ENCODE data around the gene SPRY4.
"Not testable (repeated sequence)": the region's sequence is repeated elsewhere in the genome, so short reads cannot be mapped to it uniquely, and the experiment has no call there.

Gene SPRY4

GRCh38 chr5:142292808-142293207, 32.0 kb downstream of the SPRY4 start:
- no peak for DNase-seq (ENCODE audit: low read depth)

GRCh38 chr5:142292249-142292648, 32.6 kb downstream of the SPRY4 start:
- DNase-seq (ENCODE audit: low read depth), result no peak

- DNase-seq (ENCODE audit: low read depth), result no peak
Observed at GRCh38 chr5:142290577-142291299, 34.1 kb downstream of the SPRY4 start.

DNA sequence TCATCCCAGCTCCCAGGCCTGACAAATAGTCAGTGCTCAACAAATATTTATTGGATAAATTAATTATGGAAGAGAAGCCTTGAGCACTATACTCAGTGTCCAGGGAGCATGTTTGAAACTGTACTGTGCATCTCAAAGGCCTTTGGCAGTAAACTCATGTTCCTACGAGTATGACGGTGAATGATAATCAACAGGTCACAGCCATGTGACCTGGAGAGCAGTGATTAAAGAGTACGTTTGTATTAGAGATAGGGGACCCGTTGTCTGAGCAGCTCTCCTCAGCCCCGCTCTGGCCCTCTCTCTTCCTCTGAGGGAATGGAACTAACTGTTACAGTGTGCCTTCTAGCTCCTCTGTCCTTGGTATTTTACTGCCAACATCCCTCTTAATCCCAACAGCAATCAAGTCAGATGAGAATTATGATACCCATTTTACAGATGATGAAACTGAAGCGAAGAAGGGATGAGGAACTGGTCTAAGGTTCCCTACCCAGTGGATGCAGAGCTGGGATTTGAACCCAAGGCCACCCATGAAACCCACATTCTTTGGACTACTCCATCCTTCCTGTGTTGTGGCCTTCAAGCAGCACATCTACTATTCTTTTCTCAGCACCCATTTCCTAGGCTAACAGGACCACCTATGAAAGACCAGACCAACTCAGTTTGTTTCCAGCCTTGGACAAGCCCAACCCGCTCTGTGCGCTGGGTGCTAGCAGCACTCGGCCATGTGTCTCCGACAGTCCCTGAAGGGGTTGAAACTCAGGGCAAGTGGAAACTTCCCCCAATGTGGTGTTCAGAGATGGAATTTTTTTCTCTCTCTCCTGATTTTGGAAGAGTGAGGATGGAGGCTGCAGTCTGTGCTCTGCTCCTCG, 34.9 kb downstream of the SPRY4 start:
- DNase-seq (ENCODE audit: low read depth), result no peak

- no peak for DNase-seq (ENCODE audit: low read depth)
Observed at GRCh38 chr5:142287973-142288313, 36.9 kb downstream of the SPRY4 start.

DNA sequence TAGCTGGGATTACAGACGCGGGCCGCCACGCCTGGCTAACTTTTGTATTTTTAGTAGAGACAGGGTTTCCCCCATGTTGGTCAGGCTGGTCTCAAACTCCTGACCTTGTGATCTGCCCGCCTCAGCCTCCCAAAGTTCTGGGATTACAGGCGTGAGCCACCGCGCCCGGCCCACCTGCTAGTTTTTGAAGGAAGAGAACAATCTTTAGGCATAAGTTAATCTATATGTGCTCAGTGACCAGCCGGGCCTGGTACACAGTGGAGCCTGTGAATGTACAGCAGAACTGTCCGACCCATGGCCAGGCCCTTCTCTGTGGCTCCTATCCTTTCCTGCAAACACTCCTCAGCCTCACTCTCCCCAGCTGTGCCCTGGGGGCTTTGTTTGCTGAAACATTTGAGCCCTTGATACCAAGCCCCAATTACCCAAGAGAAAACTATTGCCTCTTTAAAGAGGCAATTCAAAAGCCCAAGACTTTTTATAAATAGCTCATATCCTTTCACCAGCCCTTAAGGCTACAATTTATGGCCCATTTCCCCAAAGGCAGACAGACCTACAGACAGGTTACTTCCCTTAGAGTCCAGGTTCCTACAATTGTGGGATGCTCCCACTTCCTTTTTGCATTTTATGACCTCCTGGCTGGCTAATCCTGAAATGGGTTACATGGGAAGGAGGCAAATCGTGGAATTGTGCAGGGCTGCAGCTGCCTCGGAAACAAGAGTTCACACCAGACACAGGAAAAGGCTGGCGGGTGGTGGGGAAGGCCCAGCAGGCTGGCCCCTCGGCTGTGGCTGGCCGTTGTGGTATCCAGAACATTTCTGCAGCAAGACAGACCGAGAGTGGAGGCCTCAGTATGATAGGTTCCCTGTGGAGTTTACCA, 37.5 kb downstream of the SPRY4 start:
- DNase-seq (ENCODE audit: low read depth), result no peak

DNA sequence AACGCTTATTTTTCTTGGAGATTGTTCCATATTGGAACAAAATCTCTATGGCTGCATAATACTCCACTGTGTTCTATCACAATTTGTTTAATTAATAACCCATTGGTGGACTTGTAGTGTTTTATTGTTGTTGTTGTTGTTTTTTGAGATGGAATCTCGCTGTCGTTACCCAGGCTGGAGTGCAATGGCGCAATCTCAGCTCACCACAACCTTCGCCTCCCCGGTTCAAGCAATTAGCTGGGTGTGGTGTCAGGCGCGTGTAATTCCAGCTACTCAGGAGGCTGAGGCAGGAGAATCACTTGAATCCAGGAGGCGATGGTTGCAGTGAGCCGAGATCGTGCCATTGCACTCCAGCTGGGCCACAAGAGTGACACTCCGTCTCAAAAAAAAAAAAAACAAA, 38.7 kb downstream of the SPRY4 start:
- no peak for DNase-seq (ENCODE audit: low read depth)

DNA sequence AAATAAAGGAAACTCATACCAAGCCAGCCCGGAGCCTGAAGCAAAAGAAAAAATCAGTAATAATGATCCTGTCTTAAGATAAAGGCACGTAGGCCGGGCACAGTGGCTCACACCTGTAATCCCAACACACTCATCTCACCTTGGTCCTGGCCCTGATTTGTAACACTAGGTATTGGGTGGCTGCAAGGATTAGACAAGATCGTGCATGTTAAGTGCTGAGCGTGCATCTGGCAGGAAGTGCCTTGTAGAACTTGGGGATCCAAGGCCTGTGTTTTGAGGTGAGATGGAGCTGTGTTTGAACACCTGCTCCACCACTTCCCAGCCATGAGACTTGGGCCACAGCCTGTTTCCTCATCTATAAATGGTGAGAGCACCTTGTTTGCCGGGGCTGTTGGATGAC, 41.5 kb downstream of the SPRY4 start:
- DNase-seq (ENCODE audit: low read depth), result no peak

DNA sequence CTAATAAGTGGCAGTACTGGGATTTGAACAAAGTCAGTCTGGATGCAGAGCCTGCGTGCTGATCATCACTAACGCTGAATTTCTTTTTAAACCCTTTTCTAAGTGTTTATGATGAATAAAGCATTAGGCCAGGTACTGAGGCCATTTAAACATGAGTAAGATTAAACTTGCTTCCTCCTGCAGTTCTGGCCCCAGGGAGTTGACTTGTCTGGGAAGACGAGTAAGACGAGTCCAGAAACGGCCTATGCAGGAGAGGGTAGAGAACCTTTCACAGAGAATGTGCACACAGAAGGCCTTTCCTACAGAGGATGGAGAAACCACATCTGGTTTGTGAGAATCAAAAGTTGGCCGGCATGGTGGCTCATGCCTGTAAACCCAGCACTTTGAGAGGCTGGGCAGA, 42.9 kb downstream of the SPRY4 start:
- DNase-seq (ENCODE audit: low read depth), result no peak

GRCh38 chr5:142281008-142281367, 43.8 kb downstream of the SPRY4 start:
- DNase-seq (ENCODE audit: low read depth), result no peak

DNA sequence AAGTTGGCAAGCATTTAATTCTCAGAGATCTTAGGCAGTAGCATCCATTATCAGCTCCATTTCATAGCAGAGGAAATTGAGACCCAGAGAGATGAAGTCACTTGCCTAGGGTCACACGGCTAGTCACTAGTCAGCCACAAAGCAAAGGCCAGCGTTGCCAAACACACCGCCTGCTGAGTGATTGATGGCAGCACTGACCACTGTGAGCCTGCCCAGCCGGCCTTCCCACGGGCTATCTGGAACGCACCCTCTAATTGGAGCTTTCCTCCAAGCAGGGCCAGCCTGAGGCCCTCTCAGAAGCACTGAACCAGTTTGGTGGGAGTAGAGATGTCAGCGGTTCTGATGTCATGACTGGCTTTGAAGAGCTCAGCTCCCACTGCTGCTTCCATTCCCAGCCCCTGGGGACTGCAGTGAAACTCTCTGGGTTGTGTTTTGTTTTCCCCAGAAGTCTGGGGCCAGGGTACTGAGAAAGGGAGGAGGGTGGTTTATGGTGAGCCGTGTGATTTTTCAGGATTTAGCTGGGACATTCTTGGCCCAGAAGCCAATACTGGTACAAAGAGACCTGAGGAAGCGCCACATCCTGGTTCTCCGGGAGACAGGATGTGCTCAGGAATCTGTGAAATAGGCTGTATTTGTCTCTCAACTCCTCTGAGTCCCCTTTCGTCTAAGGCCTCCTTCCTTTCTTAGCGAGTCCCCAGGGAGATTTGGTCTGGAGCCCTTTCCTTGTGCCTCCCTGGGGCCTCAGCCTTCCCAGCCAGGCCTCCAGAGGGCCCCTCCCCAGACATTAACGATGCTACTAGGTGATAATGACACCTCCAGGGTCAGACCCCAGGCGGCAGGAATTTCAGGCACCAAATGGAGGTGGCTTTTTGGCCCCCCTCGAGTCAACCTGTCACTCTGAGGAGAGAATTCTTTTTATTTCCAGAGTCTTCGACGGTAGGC, 44.5 kb downstream of the SPRY4 start:
- no peak for DNase-seq (ENCODE audit: low read depth)

- no peak for DNase-seq (ENCODE audit: low read depth)
Observed at GRCh38 chr5:142278627-142279026, 46.2 kb downstream of the SPRY4 start.

DNA sequence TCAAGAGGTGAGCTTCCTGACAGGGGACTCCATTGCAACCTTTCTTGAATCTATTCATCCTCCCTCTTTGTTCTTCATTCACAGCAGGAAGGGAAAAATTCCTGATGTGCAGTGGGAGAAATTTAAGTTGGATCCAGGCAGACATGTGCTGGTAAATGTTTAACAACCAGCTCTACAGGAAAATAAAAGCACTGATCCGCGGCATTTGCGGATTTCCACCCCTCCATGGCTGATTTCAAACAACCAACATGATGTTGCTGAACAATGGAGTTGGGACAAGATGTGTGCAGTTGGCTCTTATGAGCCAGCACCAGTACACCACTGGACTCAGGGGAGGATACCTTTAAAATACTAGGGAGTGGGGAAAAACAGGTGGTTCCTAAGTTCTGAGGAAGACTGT, 47.0 kb downstream of the SPRY4 start:
- DNase-seq (ENCODE audit: low read depth), result no peak

- DNase-seq (ENCODE audit: low read depth), result no peak
Observed at GRCh38 chr5:142276517-142276916, 48.3 kb downstream of the SPRY4 start.

DNA sequence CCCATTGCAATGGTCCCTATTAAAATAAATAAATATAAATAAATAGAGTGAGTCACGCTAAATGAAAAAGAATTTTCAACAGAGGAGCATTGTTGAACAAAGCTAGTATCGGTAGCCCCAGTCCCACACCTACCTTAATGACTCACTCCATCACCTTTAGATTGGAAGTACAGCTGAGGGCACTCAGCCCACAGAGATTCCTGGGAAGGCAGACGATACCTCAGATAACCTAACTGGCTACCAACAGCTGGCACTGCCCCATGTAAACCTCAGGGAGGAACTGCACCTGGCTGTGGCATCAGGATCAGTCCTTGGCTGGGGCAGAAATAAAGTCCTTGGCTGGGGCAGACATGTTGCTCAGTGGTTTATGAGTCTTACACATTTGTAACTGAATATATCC, 49.3 kb downstream of the SPRY4 start:
- DNase-seq (ENCODE audit: low read depth), result no peak

GRCh38 chr5:142272596-142272995, 52.2 kb downstream of the SPRY4 start:
- not testable (repeated sequence) for DNase-seq (ENCODE audit: low read depth)

DNA sequence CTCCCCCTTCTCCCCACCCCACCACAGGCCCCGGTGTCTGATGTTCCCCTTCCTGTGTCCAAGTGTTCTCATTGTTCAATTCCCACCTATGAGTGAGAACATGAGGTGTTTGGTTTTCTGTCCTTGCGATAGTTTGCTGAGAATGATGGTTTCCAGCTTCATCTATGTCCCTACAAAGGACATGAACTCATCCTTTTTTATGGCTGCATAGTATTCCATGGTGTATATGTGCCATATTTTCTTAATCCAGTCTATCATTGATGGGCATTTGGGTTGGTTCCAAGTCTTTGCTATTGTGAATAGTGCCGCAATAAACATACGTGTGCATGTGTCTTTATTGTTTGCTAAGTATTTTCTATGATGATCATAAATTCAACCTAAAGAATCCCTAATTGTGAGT, 60.7 kb downstream of the SPRY4 start:
- DNase-seq (ENCODE audit: low read depth), result not testable (repeated sequence)

- no peak for DNase-seq (ENCODE audit: low read depth)
Observed at GRCh38 chr5:142263346-142263745, 61.5 kb downstream of the SPRY4 start.

DNA sequence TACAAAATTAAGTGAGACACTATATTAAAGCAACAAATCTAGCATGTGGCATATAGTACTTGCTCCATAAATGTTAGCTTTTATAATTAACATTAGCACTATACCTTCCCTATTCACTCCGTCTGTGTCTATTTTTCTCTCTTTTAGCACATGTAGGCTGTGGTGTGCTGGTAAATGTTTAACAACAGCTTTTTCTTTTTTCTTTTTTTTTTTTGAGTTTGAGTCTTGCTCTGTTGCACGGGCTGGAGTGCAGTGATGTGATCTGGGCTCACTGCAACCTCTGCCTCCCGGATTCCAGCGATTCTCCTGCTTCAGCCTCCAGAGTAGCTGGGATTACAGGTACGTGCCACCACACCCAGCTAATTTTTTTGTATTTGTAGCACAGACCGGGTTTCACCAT, 62.1 kb downstream of the SPRY4 start:
- DNase-seq (ENCODE audit: low read depth), result no peak
